HPDE6-E6E7 (cell line): ENCODE data around the gene PLXNA4.
A peak's percentile ranks its signal among the peaks of the same experiment; 100 is the strongest.

Experiments
- DNase-seq: peaks from one replicate; pipeline ENCODE4 v3.0.0; 2011; ENCODE audit warnings: missing footprints; ENCODE audit errors: extremely low spot score

The PLXNA4 gene

GRCh38 chr7:132588596-132588995 lies 12.3 kb upstream of the PLXNA4 start:
- DNase-seq = no peak

DNA sequence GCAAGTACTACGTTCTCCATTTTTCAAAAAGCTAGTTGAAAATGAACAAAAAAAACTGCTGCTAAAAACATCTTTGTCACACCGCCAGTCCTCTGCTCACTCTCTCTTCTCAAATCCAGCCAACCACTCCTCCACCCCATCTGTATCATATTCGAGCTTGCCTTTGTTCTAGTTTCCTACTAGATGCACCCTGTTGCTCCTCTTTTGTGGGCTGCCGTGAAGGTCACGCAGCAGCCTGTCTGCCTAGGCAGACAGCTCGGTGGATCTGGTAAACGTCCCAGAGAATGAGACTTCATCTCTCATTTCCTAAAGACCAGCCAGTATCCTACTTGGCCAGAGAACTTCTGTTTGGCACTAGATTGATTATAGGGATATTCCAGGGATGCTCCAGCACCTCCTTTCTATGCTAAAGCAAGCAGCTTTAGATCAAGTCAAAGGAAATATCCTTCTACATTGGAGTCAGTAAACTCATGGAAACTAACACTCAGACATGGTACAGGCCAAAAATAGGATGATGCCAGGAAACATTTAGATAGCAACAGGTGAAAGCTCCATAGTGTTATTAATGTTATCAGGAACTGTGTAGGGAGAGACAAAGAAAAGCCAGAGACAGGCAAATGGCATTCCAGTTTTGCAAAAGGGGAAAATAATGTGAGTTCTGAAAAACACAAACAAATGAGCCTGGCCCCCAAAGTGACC lies 8.7 kb upstream of the PLXNA4 start:
- DNase-seq = no peak

- DNase-seq = no peak
Observed at GRCh38 chr7:132581431-132581830, 5.2 kb upstream of the PLXNA4 start.

DNA sequence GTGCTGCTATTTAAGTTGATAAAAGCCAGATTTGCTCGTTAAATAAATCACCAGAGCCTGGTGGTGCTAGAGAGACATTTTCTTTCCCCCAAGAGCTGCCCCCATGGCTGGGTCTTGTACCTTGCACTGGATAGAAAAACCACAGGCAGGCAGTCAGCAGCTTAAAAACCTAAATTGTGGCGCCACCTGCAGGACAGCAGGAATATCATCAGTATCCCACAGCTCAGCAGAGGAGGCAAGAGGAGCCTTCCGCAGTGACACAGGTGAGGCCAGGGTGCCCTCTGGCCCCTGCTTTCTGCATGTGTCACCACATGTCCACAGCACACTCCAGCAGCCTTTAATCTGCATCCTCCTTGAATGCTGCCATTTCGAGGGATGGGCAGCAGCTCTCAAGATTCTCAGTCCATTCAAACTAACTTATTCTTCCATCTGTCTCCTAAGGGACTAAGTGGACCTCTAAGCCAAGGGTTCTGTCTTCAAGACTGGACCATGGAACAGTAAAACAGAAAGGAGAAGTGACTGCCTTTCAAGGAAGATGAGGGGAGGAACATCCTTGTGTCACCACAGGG lies 4.5 kb upstream of the PLXNA4 start:
- DNase-seq = peak; percentile 31

DNA sequence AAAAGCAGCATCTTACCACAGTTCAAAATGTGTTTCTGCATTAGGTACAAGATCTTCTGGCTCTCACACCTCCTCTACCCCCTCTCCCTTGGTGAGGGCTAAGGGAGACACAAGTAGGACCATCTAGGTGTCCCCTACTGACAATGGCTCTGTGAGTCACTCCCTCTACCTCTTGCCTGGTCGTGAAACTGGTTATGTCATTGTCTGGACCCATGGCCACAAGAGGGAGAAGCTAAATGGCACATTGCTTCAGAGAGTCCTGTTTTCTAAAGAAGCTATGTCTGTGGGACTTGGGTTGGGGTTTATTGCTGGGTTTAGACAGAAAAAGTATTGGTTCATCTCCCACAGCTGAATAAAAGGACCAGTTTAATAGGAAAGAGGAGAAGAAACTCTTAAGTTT lies 4.0 kb upstream of the PLXNA4 start:
- DNase-seq = no peak

DNA sequence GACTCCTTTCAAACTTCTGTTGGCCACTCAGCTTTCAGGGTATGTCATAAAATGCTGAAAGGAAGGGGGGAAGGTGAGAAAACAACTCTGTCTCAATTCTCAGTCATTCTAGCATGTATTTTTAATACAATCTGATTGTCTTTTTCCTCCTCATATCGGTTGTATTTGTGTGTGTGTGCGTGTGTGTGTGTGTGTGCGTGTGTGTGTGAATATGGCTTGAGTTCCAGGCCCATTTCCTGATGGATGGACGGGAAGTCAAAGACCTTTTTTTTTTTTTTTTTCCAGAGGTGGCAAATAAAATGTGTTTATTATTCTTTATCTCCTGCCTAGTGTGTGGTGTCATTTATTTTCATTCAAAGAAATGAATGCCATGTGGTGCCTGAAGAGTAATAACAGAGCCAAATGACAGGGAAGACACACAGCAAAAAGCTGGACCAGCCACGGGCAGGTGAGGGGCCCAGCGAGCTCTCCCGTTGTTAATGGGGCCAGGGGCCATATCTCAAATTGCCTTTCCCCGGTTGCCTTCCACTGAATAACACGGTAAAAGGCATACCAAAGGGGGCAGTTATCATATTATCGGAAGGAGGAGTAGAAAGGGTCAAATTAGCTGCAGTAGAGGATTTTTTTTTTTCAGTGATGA lies 3.1 kb upstream of the PLXNA4 start:
- no peak for DNase-seq

- no peak for DNase-seq
Observed at GRCh38 chr7:132578826-132579225, 2.6 kb upstream of the PLXNA4 start.

GRCh38 chr7:132578050-132578370 lies 1.7 kb upstream of the PLXNA4 start:
- no peak for DNase-seq

- no peak for DNase-seq
Observed at GRCh38 chr7:132577206-132578049, 1.2 kb upstream of the PLXNA4 start.

GRCh38 chr7:132576721-132577085 lies 433 bp upstream of the PLXNA4 start:
- DNase-seq = no peak

GRCh38 chr7:132575419-132575981 lies 770 bp downstream of the PLXNA4 start:
- DNase-seq = no peak

GRCh38 chr7:132574223-132574622 lies 2.0 kb downstream of the PLXNA4 start:
- no peak for DNase-seq

- no peak for DNase-seq
Observed at GRCh38 chr7:132573251-132573955, 2.9 kb downstream of the PLXNA4 start.

DNA sequence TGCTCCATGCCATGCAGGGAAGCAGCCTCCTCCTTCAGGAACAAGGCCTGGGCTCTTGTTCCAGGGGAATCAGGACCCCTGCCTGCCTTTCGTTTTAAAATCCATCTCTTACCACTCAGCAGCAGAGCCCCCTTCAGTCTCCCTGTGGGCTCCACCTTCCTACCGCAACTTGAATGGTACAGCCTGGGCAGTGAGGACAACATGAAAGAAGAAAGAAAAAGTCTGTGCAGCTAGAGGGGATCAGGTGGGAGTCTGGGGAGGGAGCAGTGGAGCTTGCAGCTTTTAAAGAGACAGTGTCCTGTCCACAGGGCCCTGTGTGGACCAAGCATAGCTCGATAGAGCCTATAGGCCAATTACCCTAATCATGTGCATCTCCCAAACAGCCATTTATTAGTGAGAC lies 3.7 kb downstream of the PLXNA4 start:
- DNase-seq = no peak

- no peak for DNase-seq
Observed at GRCh38 chr7:132571970-132572369, 4.3 kb downstream of the PLXNA4 start.

GRCh38 chr7:132569884-132570614 lies 6.2 kb downstream of the PLXNA4 start:
- no peak for DNase-seq

- DNase-seq = no peak
Observed at GRCh38 chr7:132568962-132569361, 7.3 kb downstream of the PLXNA4 start.

DNA sequence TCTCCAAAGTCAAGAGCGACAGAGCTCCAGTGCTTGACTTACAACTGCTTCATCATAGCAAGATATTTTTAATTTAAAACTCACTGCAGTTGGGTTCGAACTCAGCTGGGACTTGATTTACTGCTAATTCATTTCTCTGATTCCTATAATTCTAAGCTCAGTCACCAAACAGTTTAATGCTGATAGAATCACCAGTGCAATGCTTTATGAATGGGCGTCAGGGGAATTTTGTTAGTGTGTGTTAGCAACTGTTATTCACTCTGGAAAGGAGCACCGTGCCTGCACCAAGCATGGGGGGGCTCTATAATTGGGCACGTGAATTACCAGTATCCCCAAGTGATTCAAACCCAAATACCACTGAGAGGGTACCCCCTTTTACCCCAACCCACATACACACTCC lies 10.4 kb downstream of the PLXNA4 start:
- no peak for DNase-seq

GRCh38 chr7:132565441-132565840 lies 10.8 kb downstream of the PLXNA4 start:
- no peak for DNase-seq

DNA sequence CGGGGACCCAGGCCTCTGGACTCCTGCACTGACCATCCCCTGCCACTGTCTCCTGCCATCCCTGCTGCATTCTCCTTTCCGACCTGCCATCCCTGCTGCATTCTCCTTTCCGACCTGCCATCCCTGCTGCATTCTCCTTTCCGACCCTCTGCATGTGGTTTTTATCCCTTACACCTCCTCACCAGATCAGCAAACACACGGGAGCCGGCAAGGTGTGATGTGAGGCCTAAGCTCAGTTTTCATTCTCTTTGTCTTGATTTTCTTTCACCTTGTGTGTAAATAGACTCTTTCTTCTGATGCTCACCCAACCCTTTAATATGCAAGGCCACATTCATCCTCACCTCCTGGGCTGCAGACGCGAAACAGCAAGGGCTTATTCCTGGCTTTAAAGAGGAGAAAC lies 11.4 kb downstream of the PLXNA4 start:
- no peak for DNase-seq

DNA sequence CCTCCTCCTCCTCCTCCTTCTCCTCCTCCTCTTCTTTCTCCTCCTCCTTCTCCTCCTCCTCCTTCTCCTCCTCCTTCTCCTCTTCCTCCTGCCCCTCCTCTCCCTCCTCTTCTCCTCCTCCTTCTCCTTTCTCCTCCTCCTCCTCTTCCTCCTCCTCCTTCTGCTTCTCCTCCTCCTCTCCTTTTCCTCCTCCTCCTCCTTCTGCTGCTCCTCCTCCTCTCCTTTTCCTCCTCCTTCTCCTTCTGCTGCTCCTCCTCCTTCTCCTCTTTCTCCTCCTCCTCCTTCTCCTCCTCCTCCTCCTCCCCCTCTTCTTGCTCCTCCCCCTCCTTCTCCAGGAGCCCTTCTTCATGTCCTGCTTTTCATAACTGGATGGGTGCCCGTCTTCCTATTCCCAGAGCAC lies 12.2 kb downstream of the PLXNA4 start:
- no peak for DNase-seq
